Measurements from ENCODE around the gene KRTAP10-9. TPM values are rescaled to one million over a fixed set of nuclear protein-coding genes. Genes with fewer than 3 reads are reported as not detected.
"Not testable (repeated sequence)": the region's sequence is repeated elsewhere in the genome, so short reads cannot be mapped to it uniquely, and the experiment has no call there.

Gene KRTAP10-9
- total RNA-seq, 1 donor from 2014 or later: not detected

GRCh38 chr21:44589094-44589493 lies 37.8 kb upstream of the KRTAP10-9 start:
- TF ChIP-seq, protein P1, sequence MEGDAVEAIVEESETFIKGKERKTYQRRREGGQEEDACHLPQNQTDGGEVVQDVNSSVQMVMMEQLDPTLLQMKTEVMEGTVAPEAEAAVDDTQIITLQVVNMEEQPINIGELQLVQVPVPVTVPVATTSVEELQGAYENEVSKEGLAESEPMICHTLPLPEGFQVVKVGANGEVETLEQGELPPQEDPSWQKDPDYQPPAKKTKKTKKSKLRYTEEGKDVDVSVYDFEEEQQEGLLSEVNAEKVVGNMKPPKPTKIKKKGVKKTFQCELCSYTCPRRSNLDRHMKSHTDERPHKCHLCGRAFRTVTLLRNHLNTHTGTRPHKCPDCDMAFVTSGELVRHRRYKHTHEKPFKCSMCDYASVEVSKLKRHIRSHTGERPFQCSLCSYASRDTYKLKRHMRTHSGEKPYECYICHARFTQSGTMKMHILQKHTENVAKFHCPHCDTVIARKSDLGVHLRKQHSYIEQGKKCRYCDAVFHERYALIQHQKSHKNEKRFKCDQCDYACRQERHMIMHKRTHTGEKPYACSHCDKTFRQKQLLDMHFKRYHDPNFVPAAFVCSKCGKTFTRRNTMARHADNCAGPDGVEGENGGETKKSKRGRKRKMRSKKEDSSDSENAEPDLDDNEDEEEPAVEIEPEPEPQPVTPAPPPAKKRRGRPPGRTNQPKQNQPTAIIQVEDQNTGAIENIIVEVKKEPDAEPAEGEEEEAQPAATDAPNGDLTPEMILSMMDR (IDR thresholded peaks at IDR 0.05): no peak
- CTCF ChIA-PET: no interaction called here
- no peak for DNase-seq
- H3K27ac Mint-ChIP-seq: no peak overlapping the region
- H3K4me3 Mint-ChIP-seq: no peak overlapping the region
- H3K36me3 Mint-ChIP-seq (ENCODE audit: low read depth): no peaks in the 10 kb centered on the region
- no peaks in the 10 kb centered on the region for H3K9me3 Mint-ChIP-seq
- POLR2A ChIA-PET: no interaction called here
- H3K4me1 Mint-ChIP-seq: no peaks in the 10 kb centered on the region
- peaks cover 50% of the 10 kb centered on the region for H3K27me3 Mint-ChIP-seq
- intact Hi-C loops (cut with micrococcal nuclease): no loop called here
- ATAC-seq (ENCODE audit: low read depth): no peak

- ATAC-seq (ENCODE audit: low read depth) (no peak), DNase-seq (no peak)
- no peaks in the 10 kb centered on the region for H3K36me3 Mint-ChIP-seq (ENCODE audit: low read depth)
- TF ChIP-seq, protein P1 (IDR thresholded peaks at IDR 0.05): no peak
- H3K4me3 Mint-ChIP-seq: no peak overlapping the region
- intact Hi-C loops (cut with micrococcal nuclease): no loop called here
- H3K9me3 Mint-ChIP-seq: no peaks in the 10 kb centered on the region
- H3K27me3 Mint-ChIP-seq: peaks cover 45% of the 10 kb centered on the region
- H3K27ac Mint-ChIP-seq: no peak overlapping the region
- H3K4me1 Mint-ChIP-seq: no peaks in the 10 kb centered on the region
- POLR2A ChIA-PET: no interaction called here
- CTCF ChIA-PET: no interaction called here
Observed at GRCh38 chr21:44589586-44590305, 37.1 kb upstream of the KRTAP10-9 start.

DNA sequence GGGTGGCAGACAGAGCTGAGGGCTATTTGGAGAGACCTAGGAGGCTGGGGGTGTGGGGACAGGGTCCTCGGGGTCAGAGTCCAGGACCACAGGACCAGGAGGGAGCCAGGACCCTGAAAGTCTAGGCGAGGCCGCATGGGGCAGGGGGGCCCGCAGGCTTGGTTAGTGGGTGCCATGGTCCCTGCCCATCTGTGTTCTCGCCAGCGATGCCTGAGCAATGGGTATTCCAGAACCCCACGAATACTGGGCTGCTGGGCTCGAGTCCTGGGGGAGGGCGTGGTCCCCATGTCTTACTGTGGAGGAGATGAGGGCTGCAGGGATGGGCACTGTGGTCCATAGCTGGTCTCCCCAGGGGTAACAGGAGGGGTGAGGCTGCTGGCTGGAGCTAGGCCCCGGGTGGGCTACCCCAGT lies 36.6 kb upstream of the KRTAP10-9 start:
- no peaks in the 10 kb centered on the region for H3K36me3 Mint-ChIP-seq (ENCODE audit: low read depth)
- TF ChIP-seq, protein P1 (IDR thresholded peaks at IDR 0.05): no peak
- POLR2A ChIA-PET: no interaction called here
- no peak overlapping the region for H3K4me3 Mint-ChIP-seq
- DNase-seq (no peak), ATAC-seq (ENCODE audit: low read depth) (no peak)
- CTCF ChIA-PET: no interaction called here
- no peaks in the 10 kb centered on the region for H3K9me3 Mint-ChIP-seq
- H3K27ac Mint-ChIP-seq: no peak overlapping the region
- peaks cover 42% of the 10 kb centered on the region for H3K27me3 Mint-ChIP-seq
- H3K4me1 Mint-ChIP-seq: no peaks in the 10 kb centered on the region
- intact Hi-C loops (cut with micrococcal nuclease): no loop called here

- H3K36me3 Mint-ChIP-seq (ENCODE audit: low read depth); H3K27ac Mint-ChIP-seq; CTCF ChIA-PET; H3K4me3 Mint-ChIP-seq; H3K9me3 Mint-ChIP-seq; intact Hi-C loops (cut with micrococcal nuclease); H3K4me1 Mint-ChIP-seq; DNase-seq; ATAC-seq (ENCODE audit: low read depth); POLR2A ChIA-PET: not testable (repeated sequence)
- H3K27me3 Mint-ChIP-seq: peaks cover 35% of the 10 kb centered on the region
Observed at GRCh38 chr21:44590897-44591800, 35.7 kb upstream of the KRTAP10-9 start.

DNA sequence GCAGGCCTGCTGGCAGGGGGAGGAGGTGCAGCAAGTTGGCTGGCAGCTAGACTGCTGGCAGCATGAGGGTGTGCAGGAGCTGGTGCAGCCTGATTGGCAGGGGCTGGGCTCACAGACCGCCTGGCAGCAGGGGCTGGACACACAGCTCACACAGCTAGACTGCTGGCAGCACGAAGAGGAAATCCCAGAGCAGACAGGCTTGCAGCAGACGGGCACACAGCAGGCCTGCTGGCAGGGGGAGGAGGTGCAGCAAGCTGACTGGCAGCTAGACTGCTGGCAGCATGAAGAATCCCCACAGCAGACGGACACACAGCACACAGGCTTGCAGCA lies 35.1 kb upstream of the KRTAP10-9 start:
- H3K36me3 Mint-ChIP-seq (ENCODE audit: low read depth); ATAC-seq (ENCODE audit: low read depth); H3K27ac Mint-ChIP-seq; H3K4me3 Mint-ChIP-seq; DNase-seq; intact Hi-C loops (cut with micrococcal nuclease); POLR2A ChIA-PET; CTCF ChIA-PET; H3K4me1 Mint-ChIP-seq; H3K9me3 Mint-ChIP-seq: not testable (repeated sequence)
- peaks cover 30% of the 10 kb centered on the region for H3K27me3 Mint-ChIP-seq

Data from activated B cell treated with CpG ODN at 0.5 μM for 24 hours (primary cell).